GM10248 (cell line): ENCODE data around the gene MLX.

Source experiments
- CTCF ChIA-PET: fragments of 300-600 bp; sonication (Branson Sonifier 250); formaldehyde crosslinking; extraction: SDS; loops from one replicate; lab custom pipeline; 2021; ENCODE audit warnings: antibody characterized with exemption; lab: Yijun Ruan, JAX
- POLR2A ChIA-PET: fragments of 350-650 bp; sonication (Branson Sonifier 250); formaldehyde crosslinking; extraction: SDS; loops from one replicate; lab custom pipeline; 2020; ENCODE audit warnings: antibody characterized with exemption; lab: Yijun Ruan, JAX
- DNase-seq: peaks from one replicate; pipeline ENCODE4 v3.0.0; 2012; ENCODE audit errors: extremely low spot score
- CTCF ChIP-seq: IDR thresholded peaks from 2 replicates; pipeline ENCODE4 v1.5.1; 2012; ENCODE audit warnings: mild to moderate bottlenecking, low read depth; ENCODE audit errors: extremely low read depth, missing control alignments, control extremely low read depth

MLX gene

DNA sequence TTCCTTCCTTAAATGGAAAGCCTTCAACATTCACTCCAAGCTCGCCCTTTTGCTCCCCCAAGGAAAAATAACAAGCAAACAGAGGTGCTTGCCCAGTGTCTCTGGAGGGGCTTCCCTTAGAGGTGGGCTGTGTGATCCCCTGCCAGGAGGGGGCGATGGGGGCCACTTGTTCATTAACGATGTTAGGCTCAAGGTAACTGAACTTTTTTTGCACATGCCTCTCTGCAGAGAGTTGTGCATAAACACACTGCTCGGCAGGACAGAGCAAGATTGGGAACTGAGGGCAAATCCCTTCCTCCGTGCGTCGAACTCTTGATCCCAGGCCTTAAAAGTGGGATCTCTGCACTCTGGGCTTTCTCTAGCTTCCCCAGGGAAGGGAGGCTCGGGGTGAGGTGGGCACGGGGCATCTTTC, 46.4 kb upstream of the MLX start:
- TF ChIP-seq CTCF, result peak; percentile 7
- DNase-seq, result no peak
- ChIA-PET CTCF (interaction anchor here (0.8 to 4.6 kb wide), 5 partner anchors 13 to 198 kb away, joined by 3 to 29 read pairs (median 3); no protein-coding TSS in a partner anchor), POLR2A (interaction anchor here (1.3 kb wide), 1 partner anchor 16 kb away, joined by 4 read pairs; the partner anchor contains the start of gene NAGLU)

GRCh38 chr17:42521036-42521435, 45.9 kb upstream of the MLX start:
- ChIA-PET CTCF (interaction anchor here (0.9 to 4.6 kb wide), 4 partner anchors 14 to 199 kb away, joined by 3 to 29 read pairs (median 3); no protein-coding TSS in a partner anchor), POLR2A (interaction anchor here (1.3 kb wide), 1 partner anchor 15 kb away, joined by 4 read pairs; the partner anchor contains the start of gene NAGLU)
- no peak for DNase-seq
- no peak for TF ChIP-seq CTCF

- ChIA-PET POLR2A (no interaction called here), CTCF (interaction anchor here (0.9 kb wide), 1 partner anchor 9 kb away, joined by 3 read pairs; no protein-coding TSS in a partner anchor)
- DNase-seq, result no peak
- no peak for TF ChIP-seq CTCF
Observed at GRCh38 chr17:42521666-42522262, 45.1 kb upstream of the MLX start.

DNA sequence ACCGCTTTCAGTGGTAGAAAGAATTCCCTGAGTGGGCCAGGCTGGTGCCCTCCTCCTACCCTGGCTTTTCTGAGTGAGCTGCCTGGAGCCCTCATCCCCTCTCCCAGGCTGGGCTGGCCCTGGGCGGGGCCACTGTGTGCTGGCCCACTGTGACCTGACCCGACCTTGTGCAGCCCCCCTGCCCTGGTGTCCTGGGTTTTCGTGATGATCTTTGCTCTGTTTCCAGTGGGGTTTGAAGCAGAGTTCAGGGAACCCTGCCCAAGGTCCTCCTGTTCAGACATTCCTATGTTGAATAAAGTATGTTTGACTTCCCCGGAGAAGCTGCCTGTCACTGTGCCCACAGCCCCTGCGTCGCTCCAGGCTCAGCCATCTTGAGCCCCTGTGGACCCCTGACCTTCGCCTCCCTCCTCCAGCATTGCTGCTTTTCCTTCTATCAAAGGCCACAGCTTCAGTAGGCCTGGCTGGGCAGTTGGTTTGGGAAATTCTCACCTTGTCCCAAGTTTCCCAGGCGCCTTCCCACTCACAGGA, 44.6 kb upstream of the MLX start:
- DNase-seq, result no peak
- ChIA-PET POLR2A (no interaction called here), CTCF (interaction anchor here (0.9 kb wide), 1 partner anchor 9 kb away, joined by 3 read pairs; no protein-coding TSS in a partner anchor)
- TF ChIP-seq CTCF, result no peak

DNA sequence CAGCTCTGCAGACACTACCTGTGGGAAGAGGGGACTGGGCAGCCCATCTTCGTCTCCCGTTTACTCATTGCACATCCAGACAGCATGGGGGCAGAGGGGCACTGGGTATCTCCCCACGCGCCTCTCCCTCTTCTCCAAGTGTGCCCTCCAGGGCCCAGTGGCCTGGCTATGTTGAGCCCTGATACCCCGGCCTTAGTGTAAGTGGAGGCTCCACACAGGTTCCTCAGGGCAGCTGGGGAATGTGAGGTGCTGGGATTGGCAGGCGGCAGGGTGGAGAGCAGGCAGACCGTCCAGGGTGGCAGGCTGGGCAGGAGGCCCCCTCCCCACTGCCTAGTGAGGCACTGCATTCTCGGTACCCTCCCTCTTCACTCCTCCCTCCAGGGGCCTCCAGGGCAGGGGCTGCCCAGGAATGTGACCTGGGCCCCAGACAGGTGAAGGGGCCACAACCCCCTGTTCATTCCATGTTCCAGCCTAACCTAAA, 44.1 kb upstream of the MLX start:
- no peak for DNase-seq
- ChIA-PET POLR2A (no interaction called here), CTCF (interaction anchor here (0.9 kb wide), 1 partner anchor 10 kb away, joined by 3 read pairs; no protein-coding TSS in a partner anchor)

More for the DNA sequence above, 44.1 kb upstream of the MLX start:
- no peak for TF ChIP-seq CTCF
